Measurements from ENCODE around the gene MCM3AP. TPM values are rescaled to one million over a fixed set of nuclear protein-coding genes. Genes with fewer than 3 reads are reported as not detected.
"Not testable (repeated sequence)": the region's sequence is repeated elsewhere in the genome, so short reads cannot be mapped to it uniquely, and the experiment has no call there.

The MCM3AP gene
- total RNA-seq, 1 donor from 2014 or later: 84.7 TPM

DNA sequence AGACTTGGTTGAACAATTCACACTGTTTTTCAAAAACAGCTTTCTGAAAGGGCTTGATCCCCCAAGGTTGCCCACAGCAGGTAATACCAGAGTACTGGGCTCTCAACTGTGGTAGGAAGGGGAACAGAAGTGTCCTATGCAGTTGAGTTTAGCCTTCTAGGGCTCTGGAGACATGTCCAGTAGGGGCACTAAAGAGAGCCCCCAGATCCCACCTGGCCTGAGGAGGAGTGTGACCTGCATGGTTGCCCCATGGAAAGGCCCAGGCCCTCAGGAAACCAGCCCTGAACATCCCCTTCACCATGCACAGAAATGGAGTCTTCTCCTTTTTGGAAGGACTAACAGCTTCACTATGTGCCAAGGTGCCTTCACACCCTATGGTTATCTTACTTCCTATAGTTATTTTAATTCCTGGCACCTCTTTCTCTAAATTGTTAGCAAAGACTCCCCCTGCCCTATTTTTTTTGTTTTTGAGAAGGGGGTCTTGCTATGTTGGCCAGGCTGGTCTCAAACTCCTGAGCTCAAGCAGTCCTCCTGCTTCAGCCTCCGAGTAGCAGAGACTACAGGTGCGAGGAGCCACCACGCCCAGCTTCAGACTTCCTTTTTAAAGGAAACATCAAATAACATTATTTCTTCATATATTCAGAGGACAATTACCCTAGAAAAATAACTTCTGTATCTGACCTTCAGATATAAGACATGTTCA is 40.0 kb downstream of the MCM3AP start:
- TF ChIP-seq, protein P1, sequence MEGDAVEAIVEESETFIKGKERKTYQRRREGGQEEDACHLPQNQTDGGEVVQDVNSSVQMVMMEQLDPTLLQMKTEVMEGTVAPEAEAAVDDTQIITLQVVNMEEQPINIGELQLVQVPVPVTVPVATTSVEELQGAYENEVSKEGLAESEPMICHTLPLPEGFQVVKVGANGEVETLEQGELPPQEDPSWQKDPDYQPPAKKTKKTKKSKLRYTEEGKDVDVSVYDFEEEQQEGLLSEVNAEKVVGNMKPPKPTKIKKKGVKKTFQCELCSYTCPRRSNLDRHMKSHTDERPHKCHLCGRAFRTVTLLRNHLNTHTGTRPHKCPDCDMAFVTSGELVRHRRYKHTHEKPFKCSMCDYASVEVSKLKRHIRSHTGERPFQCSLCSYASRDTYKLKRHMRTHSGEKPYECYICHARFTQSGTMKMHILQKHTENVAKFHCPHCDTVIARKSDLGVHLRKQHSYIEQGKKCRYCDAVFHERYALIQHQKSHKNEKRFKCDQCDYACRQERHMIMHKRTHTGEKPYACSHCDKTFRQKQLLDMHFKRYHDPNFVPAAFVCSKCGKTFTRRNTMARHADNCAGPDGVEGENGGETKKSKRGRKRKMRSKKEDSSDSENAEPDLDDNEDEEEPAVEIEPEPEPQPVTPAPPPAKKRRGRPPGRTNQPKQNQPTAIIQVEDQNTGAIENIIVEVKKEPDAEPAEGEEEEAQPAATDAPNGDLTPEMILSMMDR (conservative IDR thresholded peaks at IDR 0.05; ENCODE audit: low read depth, low read length): no peak
- H3K4me3 ChIP-seq (ENCODE audit: low read depth, low read length): no peak overlapping the region
- no peak for DNase-seq (ENCODE audit: low read depth)

DNA sequence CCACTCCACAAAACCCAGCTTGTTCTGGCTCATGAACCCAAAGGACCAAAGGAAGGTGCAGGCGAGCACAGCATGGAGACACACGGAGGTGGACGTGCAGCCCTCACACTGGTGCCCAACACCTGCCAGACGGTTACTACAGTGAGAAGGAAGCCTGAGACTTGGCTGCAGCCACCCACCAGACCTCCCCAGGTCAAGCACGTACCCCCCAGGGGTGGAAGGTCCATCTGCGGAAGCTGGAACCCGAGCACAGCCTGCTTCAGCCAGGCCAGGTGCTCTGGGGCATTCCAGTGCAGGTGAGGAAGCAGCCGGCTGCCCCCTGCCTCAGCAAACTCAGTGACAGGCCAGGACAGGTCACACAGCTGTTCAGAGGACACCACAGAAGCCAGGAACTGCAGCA is 40.8 kb downstream of the MCM3AP start:
- TF ChIP-seq, protein P1 (conservative IDR thresholded peaks at IDR 0.05; ENCODE audit: low read depth, low read length): no peak
- DNase-seq (ENCODE audit: low read depth): no peak
- no peak overlapping the region for H3K4me3 ChIP-seq (ENCODE audit: low read depth, low read length)

DNA sequence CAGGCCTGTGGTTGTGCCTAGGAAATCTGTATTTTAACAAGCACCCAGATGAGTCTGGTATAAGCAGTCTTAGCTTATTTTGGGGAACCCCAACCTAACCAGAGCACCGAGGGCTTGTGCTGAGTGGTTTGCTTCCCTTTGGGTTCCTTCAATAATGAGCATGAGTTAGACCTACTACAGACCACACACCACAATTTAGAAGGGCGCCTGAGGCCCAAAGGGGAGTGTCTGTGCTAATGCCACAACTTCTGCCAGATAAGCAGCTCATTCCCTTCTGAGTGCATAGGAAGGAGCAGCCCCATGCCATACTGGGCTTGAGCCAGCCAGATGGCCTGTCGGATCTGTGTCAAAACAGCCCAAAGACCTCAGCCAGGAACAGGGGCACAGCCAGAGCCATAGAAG is 41.5 kb downstream of the MCM3AP start:
- no peak overlapping the region for H3K4me3 ChIP-seq (ENCODE audit: low read depth, low read length)
- TF ChIP-seq, protein P1 (conservative IDR thresholded peaks at IDR 0.05; ENCODE audit: low read depth, low read length): no peak

DNA sequence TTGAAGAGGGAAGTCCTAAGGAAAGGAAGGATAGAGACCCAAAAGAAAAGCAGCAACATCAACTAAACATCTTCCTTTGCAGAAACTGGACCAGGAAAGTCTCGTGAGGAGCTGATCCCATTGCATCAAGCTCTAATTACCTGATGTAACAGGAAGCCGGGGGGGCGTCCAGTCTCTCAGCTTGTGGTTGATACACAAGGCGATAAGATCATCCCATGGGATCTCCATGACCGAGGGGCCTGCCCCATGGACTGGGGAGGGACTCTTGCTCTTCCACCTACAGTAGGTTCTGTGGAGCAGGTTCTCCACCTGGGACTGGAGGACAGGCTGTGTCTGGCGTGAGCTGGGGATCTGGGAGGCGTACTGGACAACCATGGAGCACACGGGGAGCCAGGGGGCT is 42.1 kb downstream of the MCM3AP start:
- DNase-seq (ENCODE audit: low read depth): no peak
- TF ChIP-seq, protein P1 (conservative IDR thresholded peaks at IDR 0.05; ENCODE audit: low read depth, low read length): no peak
- no peak overlapping the region for H3K4me3 ChIP-seq (ENCODE audit: low read depth, low read length)

More for the DNA sequence above, 41.5 kb downstream of the MCM3AP start:
- no peak for DNase-seq (ENCODE audit: low read depth)

DNA sequence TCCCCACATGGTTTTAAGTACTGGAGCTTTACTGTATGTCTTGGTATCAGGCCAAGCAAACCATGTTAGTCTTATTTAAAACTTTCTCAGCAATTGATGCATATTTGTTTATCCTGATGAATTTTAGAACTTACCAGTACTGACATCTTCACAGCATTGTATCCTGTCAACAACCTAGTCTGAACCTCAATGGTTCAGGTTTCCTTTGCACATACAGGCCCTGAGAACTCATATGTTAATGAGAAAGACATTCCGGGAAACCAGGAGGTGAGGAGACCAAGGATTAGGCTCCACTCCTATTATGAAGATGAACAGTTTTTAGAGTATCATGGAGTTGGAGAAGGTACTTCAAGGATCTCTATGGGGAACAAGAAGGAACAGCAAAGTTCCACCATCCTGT is 43.8 kb downstream of the MCM3AP start:
- not testable (repeated sequence) for H3K4me3 ChIP-seq (ENCODE audit: low read depth, low read length); DNase-seq (ENCODE audit: low read depth)

DNA sequence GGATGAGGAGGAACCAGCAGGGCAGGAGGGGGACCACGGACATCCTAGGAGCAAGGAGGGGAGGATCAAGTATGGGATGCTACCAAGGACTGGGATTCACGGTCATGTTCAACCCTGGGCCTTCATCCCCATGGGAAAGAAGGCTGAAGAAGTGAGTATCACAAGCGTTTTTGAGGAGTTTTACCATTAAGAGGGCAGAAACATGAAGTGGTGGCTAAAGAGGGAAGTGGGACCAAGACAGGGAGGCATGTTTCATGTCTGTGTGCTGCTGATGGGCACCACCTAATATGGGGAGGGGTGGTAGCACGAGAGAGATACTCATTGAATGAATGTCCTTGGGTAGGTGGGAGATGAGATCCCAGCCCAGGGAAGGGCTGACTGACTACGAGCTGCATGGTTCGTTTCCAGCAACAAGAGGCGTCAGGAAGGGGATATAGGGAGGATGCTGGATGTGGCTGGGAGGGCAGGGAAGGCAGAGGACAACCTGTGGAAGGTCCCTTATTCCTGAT is 45.5 kb downstream of the MCM3AP start:
- TF ChIP-seq, protein P1 (conservative IDR thresholded peaks at IDR 0.05; ENCODE audit: low read depth, low read length): no peak
- no peak for DNase-seq (ENCODE audit: low read depth)
- no peak overlapping the region for H3K4me3 ChIP-seq (ENCODE audit: low read depth, low read length)

DNA sequence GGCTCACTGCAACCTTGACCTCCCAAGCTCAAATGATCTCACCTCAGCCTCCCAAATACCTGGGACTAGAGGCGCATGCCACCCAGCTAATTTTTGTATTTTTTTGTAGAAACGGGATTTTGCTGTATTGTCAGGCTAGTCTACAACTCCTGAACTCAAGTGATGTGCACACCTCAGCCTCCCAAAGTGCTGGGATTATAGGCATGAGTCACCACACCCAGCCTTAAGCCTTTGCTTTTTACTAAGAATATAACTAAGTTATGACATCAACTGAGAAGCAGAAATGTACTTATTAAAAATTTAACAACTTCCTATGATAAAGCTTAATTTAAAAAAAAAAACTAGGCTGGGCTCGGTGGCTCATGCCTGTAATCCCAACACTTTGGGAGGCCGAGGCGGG is 47.9 kb downstream of the MCM3AP start:
- TF ChIP-seq, protein P1 (conservative IDR thresholded peaks at IDR 0.05; ENCODE audit: low read depth, low read length): no peak
- H3K4me3 ChIP-seq (ENCODE audit: low read depth, low read length): no peak overlapping the region
- DNase-seq (ENCODE audit: low read depth): no peak
